ENCODE results near the gene NACAD.

- TF ChIP-seq CDX4 (CRISPR knock-in tag; IDR thresholded peaks at IDR 0.05; ENCODE audit: borderline replicate concordance) (no peak), CBFB (CRISPR knock-in tag; IDR thresholded peaks at IDR 0.05; ENCODE audit: low read depth) (no peak), CTCF (IDR thresholded peaks at IDR 0.05) (no peak), ZNF121 (CRISPR knock-in tag; IDR thresholded peaks at IDR 0.05) (no peak), STAT6 (CRISPR knock-in tag; conservative IDR thresholded peaks at IDR 0.05; ENCODE audit: low read depth) (no peak), CREB1 (CRISPR knock-in tag; IDR thresholded peaks at IDR 0.05) (no peak), CREM (CRISPR knock-in tag; IDR thresholded peaks at IDR 0.05) (no peak), SP1 (CRISPR knock-in tag; conservative IDR thresholded peaks at IDR 0.05) (no peak), NFYB (CRISPR knock-in tag; conservative IDR thresholded peaks at IDR 0.05; ENCODE audit: low read depth) (no peak), ZNF138 (CRISPR knock-in tag; conservative IDR thresholded peaks at IDR 0.05) (no peak)
Observed at GRCh38 chr7:45061352-45061751, 27.4 kb downstream of the NACAD start.
